Measurements from ENCODE around the gene REXO1. TPM values are rescaled to one million over a fixed set of nuclear protein-coding genes. Genes with fewer than 3 reads are reported as not detected.

Gene REXO1
- total RNA-seq, 1 donor from 2014 or later = 40.0 TPM

DNA sequence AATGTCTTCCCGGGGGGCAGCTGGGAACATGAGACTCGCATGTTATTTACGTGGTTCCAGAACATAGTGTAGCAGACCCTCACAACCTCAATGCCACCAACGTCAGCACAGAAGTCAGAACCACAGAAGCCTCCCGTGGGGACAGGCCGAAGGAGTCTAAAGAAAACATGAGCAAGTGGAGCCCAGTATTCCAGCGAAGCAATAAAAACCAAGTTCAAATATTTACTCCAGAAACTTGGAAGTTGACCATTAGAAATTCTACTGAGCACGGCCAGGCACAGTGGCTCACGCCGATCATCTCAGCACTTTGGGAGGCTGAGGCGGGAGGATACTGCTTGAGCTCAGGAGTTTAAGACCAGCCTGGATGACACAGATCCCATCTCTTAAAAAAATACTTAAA is 18.3 kb downstream of the REXO1 start:
- no peak for DNase-seq (ENCODE audit: extremely low read depth, low read depth, low spot score)

DNA sequence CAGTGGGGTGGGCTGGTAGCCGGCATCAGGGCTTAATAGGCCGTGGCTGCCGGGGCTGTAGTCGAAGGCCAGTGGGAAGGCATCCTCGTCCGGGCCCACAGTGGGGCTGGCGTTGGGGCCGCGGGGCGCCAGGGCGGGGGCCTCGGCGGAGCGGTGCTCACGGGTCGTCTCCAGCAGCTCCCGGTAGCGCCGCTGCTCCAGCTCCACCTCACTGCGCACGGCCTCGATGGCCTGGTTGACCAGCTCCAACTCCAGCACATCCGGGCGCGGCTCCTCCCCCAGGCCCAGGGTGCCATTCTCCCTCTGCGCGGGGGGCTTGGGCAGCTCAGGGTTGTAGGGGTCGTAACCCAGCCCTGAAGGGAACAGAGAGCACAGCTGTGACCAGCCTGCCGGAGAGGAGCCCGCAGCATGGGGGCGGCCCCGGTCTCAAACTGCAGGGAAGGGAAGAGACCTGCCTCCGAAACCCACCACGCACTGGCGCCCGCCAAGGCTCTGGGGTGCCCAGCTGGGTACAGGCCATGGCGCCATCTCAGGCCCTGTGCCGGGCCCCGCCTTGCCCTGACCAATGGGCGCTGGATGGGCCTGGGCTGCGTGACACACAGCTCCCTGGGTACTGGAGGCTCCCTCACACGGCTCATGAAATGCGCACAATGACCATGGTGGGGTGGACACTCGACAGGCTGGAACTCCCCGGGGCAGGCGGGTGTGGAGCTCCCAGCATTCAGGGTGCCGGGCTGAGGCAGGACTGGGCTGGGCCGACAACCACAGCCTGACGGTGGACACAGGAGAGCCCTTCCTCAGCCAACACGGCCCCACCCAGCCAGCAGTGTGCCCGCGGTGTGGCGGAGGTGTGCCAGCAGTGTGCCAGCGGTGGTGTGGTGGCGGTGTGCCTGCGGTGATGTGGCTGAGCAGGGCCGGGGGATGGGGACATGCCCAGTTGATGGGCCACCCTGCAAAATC is 19.7 kb downstream of the REXO1 start:
- DNase-seq (ENCODE audit: extremely low read depth, low read depth, low spot score) = no peak

DNA sequence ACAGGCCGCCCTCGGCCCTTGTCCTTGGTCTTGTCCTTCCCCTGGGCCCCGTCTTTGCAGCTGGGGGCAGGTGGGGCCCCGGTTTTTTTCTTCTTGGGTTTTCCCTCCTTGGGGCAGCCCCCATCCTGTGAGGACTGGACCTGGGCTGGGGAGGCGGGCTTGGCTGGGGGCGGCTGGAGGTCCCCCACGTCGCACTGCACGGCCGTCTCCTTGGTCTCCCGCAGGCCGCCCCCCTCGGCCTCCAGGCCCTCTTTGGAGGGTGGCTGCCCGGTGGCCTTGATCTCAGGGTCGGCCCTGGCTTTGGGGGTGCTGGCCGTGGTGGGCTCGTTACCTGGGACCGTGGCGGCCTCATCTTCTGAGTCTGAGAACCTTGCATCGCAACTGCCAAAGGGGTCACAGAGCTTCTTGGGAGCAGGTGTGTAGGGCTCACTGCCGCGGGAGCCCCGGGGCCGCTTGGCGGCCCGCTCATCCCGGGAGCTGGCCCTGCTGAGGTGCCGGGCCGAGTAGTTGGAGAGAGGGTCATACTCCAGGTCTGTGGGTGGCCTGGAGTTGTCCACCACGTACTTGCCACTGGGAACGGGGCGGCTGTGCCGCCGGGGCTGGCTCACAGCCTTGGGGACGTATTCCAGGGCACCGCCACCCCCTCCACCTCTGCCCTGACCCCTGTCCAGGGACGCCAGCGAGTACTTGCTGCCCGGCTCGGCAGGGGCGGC is 20.6 kb downstream of the REXO1 start:
- no peak for DNase-seq (ENCODE audit: extremely low read depth, low read depth, low spot score)

DNA sequence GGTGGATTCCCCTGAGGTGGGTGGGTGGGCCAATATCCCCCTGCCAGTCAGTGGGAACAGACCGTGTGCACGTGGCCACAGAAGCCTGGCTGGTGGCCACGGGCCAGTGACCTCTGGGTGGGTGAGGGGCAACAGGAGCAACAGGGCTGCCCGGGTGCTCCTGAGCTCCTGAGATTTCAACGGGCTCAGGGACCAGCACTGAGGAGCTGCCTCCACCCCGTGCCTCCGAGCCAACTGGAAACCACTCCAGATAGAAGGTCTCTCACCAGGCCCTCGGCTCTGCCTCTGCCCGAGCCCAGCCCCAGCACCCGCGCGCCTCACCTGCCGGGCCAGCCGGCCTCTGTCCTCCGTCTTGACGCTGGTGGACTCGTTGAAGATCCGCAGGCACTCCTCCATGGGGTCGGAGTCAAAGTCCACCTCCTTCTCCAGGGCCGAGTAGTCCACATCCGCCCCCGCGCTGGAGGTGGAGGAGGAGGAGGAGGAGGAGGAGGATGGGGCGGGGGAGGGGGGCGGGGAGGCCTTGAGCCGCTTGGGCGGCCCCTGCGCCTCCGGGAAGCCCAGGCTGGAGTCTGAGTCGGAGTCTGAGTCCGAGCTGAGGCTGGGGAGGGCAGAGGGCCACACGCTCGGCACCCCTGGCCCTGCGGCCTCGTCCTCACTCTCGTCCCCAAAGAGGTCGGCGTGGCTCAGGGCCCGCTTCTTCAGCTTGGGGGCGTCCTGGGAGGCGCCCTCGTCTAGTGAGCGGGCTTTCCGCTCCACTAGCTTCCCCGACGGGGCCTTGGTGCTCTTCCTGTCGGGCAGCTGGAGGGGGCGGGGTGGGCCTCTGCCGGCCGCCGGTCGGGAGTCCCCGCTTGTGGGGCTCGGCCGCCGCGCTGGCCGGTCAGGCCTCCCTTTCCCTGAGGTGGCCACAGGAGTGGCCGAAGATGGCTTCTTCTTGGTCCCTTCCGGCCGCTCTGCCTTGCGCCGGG is 21.4 kb downstream of the REXO1 start:
- no peak for DNase-seq (ENCODE audit: extremely low read depth, low read depth, low spot score)

DNA sequence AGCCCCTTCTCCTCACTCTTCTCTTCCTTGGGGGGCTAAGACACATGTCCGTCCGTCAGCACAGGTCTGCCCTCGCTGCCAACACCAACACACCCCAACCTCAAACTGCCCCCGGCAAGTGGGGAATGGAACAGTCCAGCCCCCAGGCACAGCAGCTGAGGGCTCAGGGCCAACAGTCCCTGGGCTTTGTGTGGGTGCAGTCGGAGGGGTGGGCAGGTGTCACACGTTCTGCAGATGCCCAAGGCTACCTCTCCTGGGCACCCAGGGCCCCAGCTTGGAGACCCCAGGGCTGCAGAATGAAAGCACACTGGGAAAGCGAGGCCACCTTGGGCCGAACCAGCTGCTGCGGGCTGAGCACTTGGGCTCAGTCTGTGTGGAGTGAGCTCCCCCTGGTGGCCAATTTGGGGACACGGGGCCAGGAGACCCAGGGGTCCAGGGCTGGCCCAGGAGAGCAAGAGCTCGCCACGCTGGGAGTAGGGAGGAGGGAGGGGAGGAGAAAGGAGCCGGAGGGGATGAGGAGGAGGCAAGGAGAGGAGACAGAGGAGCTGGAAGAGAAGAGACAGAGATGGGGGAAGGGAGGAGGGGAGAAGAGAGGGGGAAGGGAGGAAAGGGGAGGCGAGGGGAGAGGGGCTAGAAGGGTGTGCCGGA is 22.2 kb downstream of the REXO1 start:
- no peak for DNase-seq (ENCODE audit: extremely low read depth, low read depth, low spot score)

DNA sequence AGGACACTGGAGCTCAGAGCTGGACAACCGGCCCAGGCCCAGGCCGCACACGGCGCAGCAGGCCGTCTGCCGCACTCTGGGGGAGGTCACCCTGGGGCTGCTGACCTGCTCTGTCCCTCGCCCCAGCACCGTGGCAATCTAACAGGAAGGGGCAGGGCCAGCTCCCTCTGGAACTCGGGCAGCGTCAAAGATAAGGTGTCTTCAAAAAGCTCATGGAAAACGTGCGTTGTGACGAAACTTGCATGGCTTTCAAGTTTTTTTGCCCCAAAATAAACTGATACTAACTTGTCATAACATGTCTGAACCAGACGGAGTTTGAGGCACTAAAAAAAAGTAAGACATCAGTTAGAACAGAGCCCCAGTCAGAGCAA is 24.0 kb downstream of the REXO1 start:
- DNase-seq (ENCODE audit: extremely low read depth, low read depth, low spot score) = no peak

DNA sequence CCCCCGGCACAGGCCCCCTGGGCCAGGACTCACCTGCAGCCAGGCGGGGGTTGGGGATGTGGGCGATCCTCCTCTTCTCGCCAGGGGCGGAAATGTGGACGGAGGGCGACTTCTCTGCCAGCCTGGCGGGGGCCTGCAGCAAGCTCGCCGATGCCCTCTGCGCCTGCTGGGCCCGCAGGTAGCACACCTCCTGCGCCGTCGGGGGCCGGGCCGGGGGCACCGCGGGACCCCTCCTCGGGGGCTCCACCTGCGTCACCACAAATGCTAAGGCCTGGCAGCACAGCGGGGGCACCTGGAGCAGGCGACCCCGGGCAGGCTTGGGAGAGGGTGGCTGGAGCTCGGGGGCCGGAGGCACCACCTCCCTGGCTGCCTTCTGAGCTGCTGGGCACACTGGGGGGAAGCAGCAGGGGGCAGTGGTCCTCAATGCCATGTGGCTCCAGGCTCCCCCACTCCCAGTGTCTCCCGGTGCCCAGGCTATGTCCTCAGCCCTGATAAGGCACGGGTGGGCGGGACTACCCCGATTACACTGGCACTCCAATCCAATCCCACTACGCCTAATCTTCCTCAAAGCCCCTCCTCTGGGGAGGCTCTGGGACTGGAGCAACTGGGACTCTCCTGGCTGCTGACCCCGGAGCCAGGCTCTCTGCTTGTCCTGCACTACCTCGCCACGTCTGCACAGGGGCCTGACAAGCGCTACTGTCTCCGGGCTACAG is 24.6 kb downstream of the REXO1 start:
- DNase-seq (ENCODE audit: extremely low read depth, low read depth, low spot score) = no peak

DNA sequence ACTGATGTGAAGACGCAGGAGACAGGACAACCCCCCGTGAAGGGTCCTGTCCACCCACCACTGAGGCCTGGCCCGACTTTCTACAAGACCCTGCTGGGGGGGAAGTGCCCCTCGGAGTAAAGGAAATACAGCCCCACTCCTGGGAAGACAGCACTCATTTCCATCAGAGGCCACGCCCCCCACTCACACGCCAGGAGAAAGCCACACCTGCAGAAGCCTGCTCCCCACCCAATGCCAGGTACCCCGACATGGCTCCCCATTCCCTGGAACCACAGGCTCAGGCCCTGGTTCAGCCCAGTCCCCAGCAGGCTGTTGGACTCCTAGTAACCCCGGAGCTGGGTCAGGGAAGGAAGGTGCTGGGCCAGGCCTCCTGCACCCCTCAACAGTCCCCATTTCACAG is 25.3 kb downstream of the REXO1 start:
- no peak for DNase-seq (ENCODE audit: extremely low read depth, low read depth, low spot score)

DNA sequence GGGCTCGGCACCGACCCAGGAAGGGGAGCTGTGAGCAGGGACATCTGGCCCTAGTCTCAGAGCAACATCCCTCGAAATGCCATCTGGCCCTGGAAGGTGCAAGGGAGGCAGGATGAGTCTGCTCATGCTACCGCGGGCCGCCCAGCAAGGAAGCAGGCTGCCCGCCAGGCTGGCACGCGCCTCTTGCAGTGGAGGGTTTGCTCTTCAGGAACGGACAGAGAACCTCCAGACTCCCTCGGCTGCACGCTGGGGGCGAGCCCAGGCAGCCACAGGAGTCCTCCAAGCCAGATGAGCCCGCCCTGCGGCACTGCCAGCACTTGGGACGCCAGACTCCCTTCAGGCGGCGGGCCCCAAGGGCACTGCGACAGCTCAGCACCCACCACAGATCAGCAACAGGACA is 26.1 kb downstream of the REXO1 start:
- DNase-seq (ENCODE audit: extremely low read depth, low read depth, low spot score) = no peak

DNA sequence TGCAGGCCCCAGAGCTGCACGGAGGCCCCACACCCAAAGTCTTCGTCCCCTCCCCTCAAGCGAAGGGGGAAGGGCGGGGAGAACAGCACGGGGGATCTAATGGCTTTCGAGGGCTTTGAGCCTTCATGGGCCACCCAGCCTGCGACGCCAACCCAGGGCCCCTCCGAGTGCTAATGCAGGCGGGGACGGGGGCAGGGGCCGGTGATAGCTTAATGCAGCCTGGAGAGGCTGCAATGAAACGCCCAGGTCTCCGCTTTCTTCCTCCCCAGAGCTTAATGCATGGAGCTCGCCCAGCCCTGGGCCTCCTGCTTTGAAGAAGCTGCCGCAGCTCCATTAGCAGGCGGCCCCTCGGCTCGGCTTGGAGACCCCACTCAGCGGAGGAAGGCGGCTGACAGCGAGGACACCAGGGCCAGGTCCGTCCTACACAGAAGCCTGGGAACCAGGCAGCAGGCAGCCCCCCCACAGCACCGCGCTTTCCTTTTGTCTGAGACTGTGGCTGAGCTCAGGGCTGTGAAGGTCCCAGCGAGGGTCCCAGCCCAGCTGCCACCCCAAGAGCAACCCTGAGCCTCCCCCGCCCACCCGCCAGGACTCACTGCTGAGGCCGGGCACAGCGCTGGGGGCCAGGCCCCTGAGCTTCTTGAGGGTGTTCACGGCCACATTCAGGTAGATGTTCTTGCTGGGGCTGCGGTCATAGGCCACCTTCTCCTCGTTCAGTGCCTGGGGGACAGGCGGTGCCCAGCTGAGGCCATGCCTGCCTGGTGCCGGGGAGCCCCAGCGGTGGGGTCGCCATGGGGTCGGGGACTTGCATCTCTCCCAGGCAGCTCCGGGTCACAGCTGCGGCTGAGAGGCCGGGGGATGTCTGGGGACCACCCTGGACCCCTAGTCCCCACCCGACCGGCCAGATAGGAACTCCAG is 28.7 kb downstream of the REXO1 start:
- DNase-seq (ENCODE audit: extremely low read depth, low read depth, low spot score) = no peak

DNA sequence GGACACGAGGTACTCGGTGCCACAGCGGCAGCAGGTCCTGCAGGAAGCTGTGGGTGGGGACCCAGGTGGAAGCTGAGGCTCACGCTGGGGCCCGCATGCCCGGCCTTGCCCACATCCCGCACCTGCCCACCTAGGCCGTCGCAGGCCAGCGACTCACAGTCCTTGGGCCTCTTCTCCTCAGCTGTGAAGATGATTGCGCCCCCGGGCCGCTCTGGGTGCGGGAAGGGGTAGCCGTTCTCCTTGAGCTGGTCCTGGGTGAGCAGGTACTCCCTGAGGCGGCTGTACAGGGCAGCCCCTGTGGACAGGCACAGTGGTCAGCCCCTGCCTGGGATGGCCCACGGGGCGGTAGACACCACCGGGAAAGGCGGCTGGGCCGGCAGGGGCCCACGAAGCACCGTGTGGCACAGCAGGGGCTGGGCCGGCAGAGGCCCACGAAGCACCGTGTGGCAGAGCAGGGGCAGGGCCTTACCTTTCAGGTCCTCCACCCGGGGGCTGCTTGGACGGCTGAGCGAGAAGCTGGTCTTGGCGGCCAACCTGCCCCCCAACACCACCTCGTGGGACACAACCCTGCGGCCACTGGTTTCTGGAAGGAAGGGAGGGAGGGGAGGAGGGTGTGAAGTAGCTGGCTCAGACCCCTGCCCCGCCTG is 29.6 kb downstream of the REXO1 start:
- DNase-seq (ENCODE audit: extremely low read depth, low read depth, low spot score) = no peak

DNA sequence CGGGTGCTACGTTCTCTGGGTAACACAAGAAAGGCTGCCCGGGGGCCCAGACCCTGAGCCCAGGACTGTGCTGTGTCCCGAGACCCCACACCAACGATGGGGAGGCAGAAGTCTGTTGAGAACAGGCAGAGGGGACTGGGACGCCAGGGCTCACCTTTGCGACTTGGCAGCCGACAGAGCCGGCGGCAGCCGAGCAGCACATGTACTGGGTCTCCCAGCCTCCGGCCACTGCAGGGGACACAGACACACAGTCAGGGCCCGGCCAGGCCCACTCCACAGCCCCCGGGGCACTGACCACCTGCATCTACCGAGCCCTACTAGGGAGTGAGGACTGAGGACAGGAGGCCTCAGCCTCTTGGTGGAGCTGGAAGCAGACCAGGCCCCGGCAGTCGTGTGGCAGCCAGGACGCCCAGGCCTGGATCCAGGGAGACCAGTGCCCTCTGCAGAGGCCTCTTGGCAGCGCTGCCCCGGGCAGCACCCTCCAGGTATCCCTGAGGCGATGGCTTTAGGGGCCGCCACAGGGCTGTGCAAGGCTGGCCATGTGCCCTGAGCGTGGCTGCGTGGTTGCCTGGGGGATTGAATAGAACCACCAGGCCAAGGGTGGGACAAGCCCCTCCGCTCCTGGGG is 30.6 kb downstream of the REXO1 start:
- DNase-seq (ENCODE audit: extremely low read depth, low read depth, low spot score) = no peak

DNA sequence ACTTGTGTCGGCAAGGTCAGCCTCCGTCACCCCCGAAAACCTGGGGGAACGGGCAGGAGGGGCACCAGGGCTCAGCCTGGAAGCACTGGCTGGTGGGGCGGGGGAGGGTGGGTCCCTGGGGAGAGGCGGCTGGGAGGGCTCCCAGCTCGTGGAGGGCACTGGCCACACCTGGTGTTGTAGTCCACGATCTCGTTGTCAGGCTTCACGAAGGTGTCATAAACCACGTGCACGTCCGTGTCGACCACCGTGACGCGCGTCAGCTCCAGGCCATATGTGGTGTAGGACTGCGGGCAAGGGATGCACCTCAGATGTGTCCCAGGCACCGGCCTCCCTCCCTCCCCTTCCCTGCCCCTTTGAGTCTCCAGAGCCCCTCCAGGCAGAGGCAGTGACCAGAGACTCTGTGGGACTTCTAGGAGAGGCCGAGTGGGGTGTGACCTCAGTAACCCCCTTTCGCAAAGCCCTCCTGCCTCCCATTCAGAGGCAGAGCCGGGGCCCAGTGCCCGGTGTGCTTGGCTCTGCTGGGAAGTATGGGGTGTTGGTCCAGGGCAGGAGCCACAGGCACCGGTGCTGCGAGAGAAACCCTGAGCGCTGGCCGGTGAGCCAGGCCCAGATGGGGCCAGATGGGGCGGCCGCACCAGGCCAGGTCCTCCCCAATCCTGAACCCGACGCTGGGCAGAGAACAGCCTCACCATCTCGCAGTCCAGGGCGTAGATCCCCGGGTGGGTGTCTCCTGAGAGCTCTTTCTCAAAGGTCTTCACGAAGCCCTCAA is 31.6 kb downstream of the REXO1 start:
- no peak for DNase-seq (ENCODE audit: extremely low read depth, low read depth, low spot score)

DNA sequence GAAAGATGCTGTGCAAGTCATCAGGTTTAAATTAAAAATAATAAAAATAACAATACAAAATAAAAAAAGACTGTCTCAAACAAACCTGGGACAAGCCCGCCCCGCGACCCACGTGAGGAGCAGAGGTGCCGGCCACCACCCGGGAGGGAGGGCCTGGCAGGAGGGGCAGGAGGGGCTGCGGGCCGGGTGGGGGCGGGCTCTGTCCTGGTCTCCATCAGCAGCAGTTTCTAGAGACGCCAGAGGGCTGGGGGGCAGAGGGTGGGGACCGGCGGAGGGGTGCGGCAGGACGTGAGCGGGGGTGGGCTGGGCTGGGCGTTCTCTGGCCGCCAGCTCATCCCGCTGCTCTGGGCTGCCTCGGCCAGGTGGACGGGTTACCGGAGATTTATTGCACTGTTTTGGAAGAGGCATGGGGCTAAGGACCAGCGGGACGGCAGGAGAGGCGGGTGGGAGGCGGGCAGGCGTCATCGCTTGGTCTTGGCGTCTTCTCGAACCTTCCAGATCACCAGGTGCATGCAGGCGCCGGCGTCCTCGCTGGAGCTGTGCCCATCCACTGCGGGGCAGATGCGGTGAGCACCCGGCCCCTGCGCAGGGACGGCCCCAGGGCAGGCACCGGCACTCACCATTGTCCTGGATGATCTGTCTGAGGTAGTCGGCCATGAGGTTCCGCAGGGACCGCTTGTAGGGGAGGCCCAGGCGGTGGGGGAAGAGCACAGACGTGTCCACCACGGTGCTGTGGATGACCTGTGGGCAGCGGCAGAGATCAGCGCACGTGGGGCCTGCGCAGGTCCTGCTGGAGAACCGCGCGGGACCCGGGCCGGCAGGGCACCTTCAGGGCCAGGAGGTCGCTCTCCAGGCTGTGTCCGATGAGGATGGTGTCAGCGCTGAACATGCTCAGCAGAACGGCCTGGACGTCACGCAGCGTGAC is 32.4 kb downstream of the REXO1 start:
- DNase-seq (ENCODE audit: extremely low read depth, low read depth, low spot score) = no peak

DNA sequence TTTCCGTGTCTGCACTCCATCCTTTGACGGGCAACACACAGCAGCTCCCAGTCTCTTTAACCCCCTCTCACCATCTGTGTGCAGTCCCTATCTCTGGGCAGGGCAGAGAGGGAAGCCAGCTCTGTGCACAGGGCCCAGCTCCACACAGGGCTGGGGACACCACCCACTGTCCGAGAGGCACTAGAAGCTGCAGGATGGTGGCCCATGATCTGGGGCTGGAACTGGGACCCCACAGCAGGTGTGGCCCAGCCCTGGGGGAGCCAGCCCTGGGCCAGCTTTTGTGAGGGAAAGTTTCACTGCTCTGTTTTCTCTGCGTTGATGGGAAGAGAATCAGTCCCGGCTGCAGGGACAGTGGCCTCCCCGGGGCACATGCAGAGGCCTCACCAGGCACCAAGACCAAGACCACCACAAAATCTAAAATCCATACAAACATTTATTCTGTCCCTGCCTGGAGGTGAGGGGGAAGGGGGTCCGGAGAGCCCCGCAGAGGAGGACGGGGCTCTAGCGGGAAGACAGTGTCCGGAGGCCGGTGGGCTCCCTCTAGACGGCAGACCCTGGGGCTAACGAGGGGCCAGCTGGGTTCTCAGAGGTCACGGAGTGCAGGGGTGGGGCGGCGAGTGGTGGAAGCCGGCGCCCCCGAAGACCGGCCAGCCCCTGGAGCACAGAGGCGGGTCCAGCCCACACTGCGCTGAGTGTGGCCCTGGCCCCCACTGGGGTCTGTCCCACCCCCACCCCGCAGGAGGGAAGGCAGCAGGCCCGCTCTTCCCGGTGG is 33.3 kb downstream of the REXO1 start:
- no peak for DNase-seq (ENCODE audit: extremely low read depth, low read depth, low spot score)
